Psoas muscle (tissue), 8 donors: ENCODE data around the gene PKIG. TPM values are rescaled to one million over a fixed set of nuclear protein-coding genes. Genes with fewer than 3 reads are reported as not detected.
A peak's percentile ranks its signal among the peaks of the same experiment; 100 is the strongest.

Experiments used
- ATAC-seq, 4 donors: fragments of 200-7000 bp; cut with Tn5 transposase; one replicate each; pipeline ENCODE4 v1.9.1; 2020; ENCODE audit warnings: moderate library complexity in 3 of 4, mild to moderate bottlenecking in 2 of 4
- DNase-seq, 2 donors: peaks; one replicate each; pipeline ENCODE4 v3.0.0-alpha.2; 2020
- H3K27ac ChIP-seq: fragments of 200-600 bp; one replicate; pipeline ENCODE4 v1.8.0; 2022
- H3K27me3 ChIP-seq, 3 donors: fragments of 200-600 bp in 1 of 3; one replicate each; pipeline versions ENCODE4 v1.6.1 to v1.8.0; 2013 to 2022; ENCODE audit warnings: low read length in 2 of 3, mild to moderate bottlenecking in 2 of 3, moderate library complexity in 1 of 3; ENCODE audit not compliant: insufficient read depth in 3 of 3
- H3K36me3 ChIP-seq, 2 donors: fragments of 200-600 bp in 1 of 2; one replicate each; pipeline versions ENCODE4 v1.6.1 to v1.8.0; 2013 to 2022; ENCODE audit warnings: low read depth in 1 of 2, mild to moderate bottlenecking in 1 of 2, moderate library complexity in 1 of 2; ENCODE audit not compliant: insufficient read depth in 1 of 2
- H3K4me1 ChIP-seq: fragments of 200-600 bp; one replicate; pipeline ENCODE4 v1.8.0; 2022
- H3K4me3 ChIP-seq: fragments of 200-600 bp; one replicate; pipeline ENCODE4 v1.8.0; 2022; ENCODE audit warnings: mild to moderate bottlenecking
- H3K9me3 ChIP-seq: fragments of 200-600 bp; one replicate; pipeline ENCODE4 v1.8.0; 2022
- WGBS, 3 donors: extraction: QIAGEN DNeasy Blood & Tissue Kit; methylation state at CpG; one replicate each; pipeline versions ENCODE4 v1.1.6 to v1.1.7; 2013; 5-methylcytosine and 5-hydroxymethylcytosine counted together
- intact Hi-C, 2 donors: fragments of 100-400 bp; cut with DNase I; formaldehyde crosslinking; loops; one replicate each; pipeline versions ENCODE4 v1.11.0 to v1.14.2; 2022
- polyA plus RNA-seq, 3 donors: library from polyadenylated mRNA; stranded (reverse); fragments of 200-250 nt; gene quantifications; one replicate each; pipeline ENCODE4 v1.2.3, GENCODE V29; 2013
- total RNA-seq, 4 donors: library from RNA; stranded (reverse); fragmentation: NEBNext Ultra II Directional in 2 of 4; extraction: Animal tissue kit (Norgen Biotek cat#: 25700) in 2 of 4; gene quantifications; one replicate each; pipeline versions ENCODE4 v1.2.1 to v1.2.4, GENCODE V29; 2021 to 2023
- TF ChIP-seq, protein P1 (sequence below): fragments of 200-600 bp; IDR thresholded peaks from one replicate; pipeline ENCODE4 v1.8.0; 2022; ENCODE audit warnings: antibody characterized with exemption
- donor health status: healthy with polysubstance abuse.
- donor health status: DM: no; HTN: no; CAD: no; lungs with moderate emphysema.
- donor health status: Bipolar disorder and iron deficiency.
- donor health status: healthy.
- donor health status: DM: yes; HTN: yes; CAD: no.
- donor health status: DM: no; HTN: no; CAD: no.
- donor health status: DM: no; HTN: no; CAD: no.
- donor health status: DM: yes; HTN: yes; CAD: no.

The PKIG gene
- total and polyA plus RNA-seq, 7 donors, result 33.5 to 134 (median 105) TPM

DNA sequence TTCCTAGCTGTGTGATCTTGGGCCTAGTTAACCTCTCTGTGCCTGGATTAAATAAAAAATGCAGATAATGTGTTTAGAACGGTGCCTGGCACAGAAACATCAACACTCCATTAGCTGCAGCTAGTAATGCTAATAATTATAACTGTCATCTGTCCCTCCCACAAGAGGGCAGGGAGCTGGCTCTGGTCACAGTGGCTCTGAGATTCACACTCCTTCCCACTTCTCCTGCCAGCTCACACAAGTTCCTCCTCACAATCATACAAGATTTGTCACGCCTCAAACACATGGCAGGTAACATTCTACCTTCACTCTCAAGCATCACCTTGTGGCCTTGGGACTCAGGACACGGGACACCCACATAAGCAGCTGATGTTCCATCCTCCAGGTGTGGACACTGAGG, 66.7 kb downstream of the PKIG start:
- ATAC-seq (no peak), DNase-seq (no peak)
- Histone ChIP-seq H3K4me3 (no peak overlapping the region), H3K9me3 (no peaks in the 10 kb centered on the region), H3K27ac (no peak overlapping the region), H3K36me3 (no peaks in the 10 kb centered on the region), H3K4me1 (peaks cover 11% of the 10 kb centered on the region), H3K27me3 (no peaks in the 10 kb centered on the region)
- WGBS, 3 donors, result 60 to 74% (median 64%) methylated on average over 3 of the region's 3 CpGs
- TF ChIP-seq, protein P1, sequence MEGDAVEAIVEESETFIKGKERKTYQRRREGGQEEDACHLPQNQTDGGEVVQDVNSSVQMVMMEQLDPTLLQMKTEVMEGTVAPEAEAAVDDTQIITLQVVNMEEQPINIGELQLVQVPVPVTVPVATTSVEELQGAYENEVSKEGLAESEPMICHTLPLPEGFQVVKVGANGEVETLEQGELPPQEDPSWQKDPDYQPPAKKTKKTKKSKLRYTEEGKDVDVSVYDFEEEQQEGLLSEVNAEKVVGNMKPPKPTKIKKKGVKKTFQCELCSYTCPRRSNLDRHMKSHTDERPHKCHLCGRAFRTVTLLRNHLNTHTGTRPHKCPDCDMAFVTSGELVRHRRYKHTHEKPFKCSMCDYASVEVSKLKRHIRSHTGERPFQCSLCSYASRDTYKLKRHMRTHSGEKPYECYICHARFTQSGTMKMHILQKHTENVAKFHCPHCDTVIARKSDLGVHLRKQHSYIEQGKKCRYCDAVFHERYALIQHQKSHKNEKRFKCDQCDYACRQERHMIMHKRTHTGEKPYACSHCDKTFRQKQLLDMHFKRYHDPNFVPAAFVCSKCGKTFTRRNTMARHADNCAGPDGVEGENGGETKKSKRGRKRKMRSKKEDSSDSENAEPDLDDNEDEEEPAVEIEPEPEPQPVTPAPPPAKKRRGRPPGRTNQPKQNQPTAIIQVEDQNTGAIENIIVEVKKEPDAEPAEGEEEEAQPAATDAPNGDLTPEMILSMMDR, result no peak
- intact Hi-C loops, result no loop called here

DNA sequence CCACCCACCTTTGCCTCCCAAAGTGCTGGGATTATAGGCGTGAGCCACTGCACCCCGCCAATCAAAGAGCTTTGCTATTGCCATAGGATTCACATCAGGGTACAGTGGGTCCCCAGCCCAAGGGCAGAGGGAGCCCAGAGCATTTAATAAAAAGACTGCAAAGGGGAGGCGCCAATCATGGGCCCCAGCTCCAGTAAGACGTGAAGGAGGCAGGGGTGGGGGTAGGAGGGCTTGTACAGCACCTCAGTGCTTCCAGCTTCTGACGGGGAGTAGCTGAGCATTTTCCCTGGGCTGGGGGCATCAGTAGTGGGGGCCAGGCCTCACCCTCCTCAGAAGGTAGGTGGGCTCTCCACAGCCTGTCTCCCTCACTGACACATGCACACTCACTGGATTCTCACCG, 67.6 kb downstream of the PKIG start:
- intact Hi-C loops, result no loop called here
- 87 to 92% (median 87%) methylated on average over 6 of the region's 6 CpGs for WGBS, 3 donors
- Histone ChIP-seq H3K4me1 (peaks cover 6% of the 10 kb centered on the region), H3K9me3 (no peaks in the 10 kb centered on the region), H3K36me3 (no peaks in the 10 kb centered on the region), H3K27me3 (no peaks in the 10 kb centered on the region), H3K4me3 (peak overlapping the region; percentile 83), H3K27ac (no peak overlapping the region)
- no peak for DNase-seq
- ATAC-seq, result no peak
- TF ChIP-seq, protein P1, result no peak

DNA sequence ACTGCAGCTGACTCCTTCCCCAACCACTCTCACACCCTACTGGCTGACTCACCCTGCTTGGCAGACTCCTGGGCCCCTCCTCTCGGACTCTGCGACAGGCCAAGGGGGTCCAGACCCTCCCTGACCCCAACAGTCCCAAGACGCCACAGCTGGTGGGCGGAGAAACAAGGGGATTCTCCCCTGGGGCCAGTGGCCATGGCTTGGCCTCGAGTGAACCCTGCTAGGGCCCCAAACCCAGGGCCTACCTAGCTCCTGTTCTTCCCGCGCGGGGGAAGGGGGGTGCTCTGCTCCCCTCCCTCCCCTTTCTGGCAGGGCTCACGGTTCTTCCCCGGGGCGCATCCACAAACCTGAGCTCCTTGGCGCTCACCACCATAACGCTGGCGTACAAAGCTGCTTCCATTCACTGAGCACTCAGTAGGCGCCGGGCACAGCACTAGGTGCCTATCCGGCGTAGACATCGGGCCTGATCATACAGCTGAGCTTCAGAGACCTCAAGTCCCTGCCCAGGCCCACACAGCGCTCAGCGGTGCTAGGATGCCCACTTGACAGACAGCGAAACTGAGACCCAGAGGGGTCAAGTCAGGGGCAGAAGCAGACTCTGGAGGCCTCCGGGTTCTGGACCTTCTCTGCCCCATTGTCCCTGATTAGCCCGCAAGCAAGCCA, 68.5 kb downstream of the PKIG start:
- ATAC-seq, result peak; percentile 16 to 25 (median 22)
- peak overlapping the region; percentile 58 for H3K27ac ChIP-seq
- peak overlapping the region; percentile 83 for H3K4me3 ChIP-seq
- intact Hi-C loops, result no loop called here
- DNase-seq, result peak; percentile 42 to 80
- H3K9me3 ChIP-seq, result no peaks in the 10 kb centered on the region
- TF ChIP-seq, protein P1, result no peak
- no peaks in the 10 kb centered on the region for H3K36me3 ChIP-seq
- peaks cover 6% of the 10 kb centered on the region for H3K4me1 ChIP-seq
- no peaks in the 10 kb centered on the region for H3K27me3 ChIP-seq
- WGBS, 3 donors, result 42 to 59% (median 43%) methylated on average over 21 to 24 of the region's 24 CpGs

DNA sequence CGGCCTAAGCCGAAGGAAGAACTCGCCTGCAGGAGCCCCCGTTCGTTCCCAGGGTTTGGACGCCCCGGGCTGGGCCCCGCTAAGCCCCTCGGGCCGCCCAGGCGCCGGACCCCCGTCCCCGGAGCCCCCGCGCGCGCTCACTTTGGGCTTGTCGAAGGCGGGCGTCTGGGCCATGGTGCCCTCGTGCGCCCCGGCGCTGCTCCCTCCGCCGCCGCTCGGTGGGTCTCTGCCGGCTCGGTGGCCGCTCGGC, 69.0 kb downstream of the PKIG start:
- H3K36me3 ChIP-seq, result no peaks in the 10 kb centered on the region
- H3K9me3 ChIP-seq, result no peaks in the 10 kb centered on the region
- H3K4me1 ChIP-seq, result peaks cover 6% of the 10 kb centered on the region
- peak overlapping the region; percentile 58 for H3K27ac ChIP-seq
- intact Hi-C loops, result no loop called here
- ATAC-seq (no peak), DNase-seq (no peak)
- H3K4me3 ChIP-seq, result peak overlapping the region; percentile 83
- no peaks in the 10 kb centered on the region for H3K27me3 ChIP-seq
- 1 to 2% (median 1%) methylated on average over 21 to 33 of the region's 33 CpGs for WGBS, 3 donors
- TF ChIP-seq, protein P1, result no peak
